SK-N-SH treated with all-trans-retinoic acid at 6 μM for 48 hours (cell line): ENCODE results near the gene AOPEP.

ENCODE experiments used
- ATAC-seq: fragments of 200-7000 bp; cut with Tn5 transposase; 3 replicates; pipeline ENCODE4 v1.9.1; 2020; ENCODE audit warnings: mild to moderate bottlenecking, moderate library complexity
- ARNTL ChIP-seq: fragments of 450-650 bp; formaldehyde crosslinking; IDR thresholded peaks from 2 replicates; pipeline ENCODE4 v1.5.0; 2020; ENCODE audit warnings: low read depth, mild to moderate bottlenecking, moderate library complexity, borderline replicate concordance
- BACH2 ChIP-seq: fragments of 250-450 bp; sonication (Bioruptor Pico); IDR thresholded peaks from 2 replicates; pipeline ENCODE4 v1.9.0; 2021; ENCODE audit warnings: mild to moderate bottlenecking, borderline replicate concordance
- CSDC2 ChIP-seq: fragments of 250-450 bp; sonication (Bioruptor Pico); IDR thresholded peaks from 2 replicates; pipeline ENCODE4 v1.5.0; 2020; ENCODE audit warnings: mild to moderate bottlenecking, moderate library complexity
- ESRRG ChIP-seq: fragments of 250-450 bp; sonication (Bioruptor Pico); IDR thresholded peaks from 2 replicates; pipeline ENCODE4 v1.6.1; 2021; ENCODE audit warnings: mild to moderate bottlenecking
- GLIS3 ChIP-seq: fragments of 250-450 bp; sonication (Bioruptor Pico); IDR thresholded peaks from 2 replicates; pipeline ENCODE4 v1.5.0; 2020; ENCODE audit warnings: mild to moderate bottlenecking, moderate library complexity
- ISL1 ChIP-seq: fragments of 250-450 bp; sonication (Bioruptor Pico); IDR thresholded peaks from 2 replicates; pipeline ENCODE4 v2.1.2; 2022; ENCODE audit warnings: mild to moderate bottlenecking, moderate library complexity
- PPARA ChIP-seq: fragments of 250-450 bp; sonication (Bioruptor Pico); IDR thresholded peaks from 2 replicates; pipeline ENCODE4 v1.5.0; 2020; ENCODE audit warnings: mild to moderate bottlenecking, borderline replicate concordance
- RARB ChIP-seq: fragments of 250-450 bp; sonication (Bioruptor Pico); IDR thresholded peaks from 2 replicates; pipeline ENCODE4 v1.8.0; 2021; ENCODE audit warnings: mild to moderate bottlenecking, moderate library complexity
- SNAI2 ChIP-seq: fragments of 250-450 bp; sonication (Bioruptor Pico); IDR thresholded peaks from 2 replicates; pipeline ENCODE4 v1.5.0; 2020; ENCODE audit warnings: mild to moderate bottlenecking, moderate library complexity
- TCF4 ChIP-seq: fragments of 250-450 bp; sonication (Bioruptor Pico); IDR thresholded peaks from 2 replicates; pipeline ENCODE4 v1.8.0; 2021; ENCODE audit warnings: mild to moderate bottlenecking, moderate library complexity, borderline replicate concordance
- TOX ChIP-seq: fragments of 250-450 bp; sonication (Bioruptor Pico); IDR thresholded peaks from 2 replicates; pipeline ENCODE4 v1.8.0; 2021; ENCODE audit warnings: mild to moderate bottlenecking, moderate library complexity, borderline replicate concordance
- ZC3H10 ChIP-seq: fragments of 250-450 bp; sonication (Bioruptor Pico); IDR thresholded peaks from 2 replicates; pipeline ENCODE4 v1.5.1; 2021; ENCODE audit warnings: mild to moderate bottlenecking, moderate library complexity
- ZFP30 ChIP-seq: fragments of 450-650 bp; formaldehyde crosslinking; IDR thresholded peaks from 2 replicates; pipeline ENCODE4 v1.5.0; 2022; ENCODE audit warnings: mild to moderate bottlenecking, moderate library complexity
- ZNF565 ChIP-seq: fragments of 450-650 bp; formaldehyde crosslinking; conservative IDR thresholded peaks from 2 replicates; pipeline ENCODE4 v1.5.0; 2020; ENCODE audit warnings: low read depth, mild to moderate bottlenecking, moderate library complexity
- ZNF70 ChIP-seq: fragments of 450-650 bp; formaldehyde crosslinking; IDR thresholded peaks from 2 replicates; pipeline ENCODE4 v1.5.0; 2020; ENCODE audit warnings: mild to moderate bottlenecking, moderate library complexity
- ZNF8 ChIP-seq: fragments of 450-650 bp; formaldehyde crosslinking; IDR thresholded peaks from 2 replicates; pipeline ENCODE4 v1.5.0; 2020; ENCODE audit warnings: mild to moderate bottlenecking, moderate library complexity
- TF ChIP-seq, protein P1 (sequence below): fragments of 250-450 bp; sonication (Bioruptor Pico); IDR thresholded peaks from 2 replicates; pipeline ENCODE4 v1.5.1; 2021; ENCODE audit warnings: mild to moderate bottlenecking, moderate library complexity
- TF ChIP-seq, protein P2 (sequence below): fragments of 250-450 bp; sonication (Bioruptor Pico); IDR thresholded peaks from 2 replicates; pipeline ENCODE4 v1.5.1; 2020; ENCODE audit warnings: low read depth, mild to moderate bottlenecking, moderate library complexity
- TF ChIP-seq, protein P3 (sequence below): fragments of 250-450 bp; sonication (Bioruptor Pico); IDR thresholded peaks from 2 replicates; pipeline ENCODE4 v1.5.0; 2020; ENCODE audit warnings: mild to moderate bottlenecking, moderate library complexity
- TF ChIP-seq, protein P4 (sequence below): fragments of 250-450 bp; sonication (Bioruptor Pico); IDR thresholded peaks from 2 replicates; pipeline ENCODE4 v1.8.0; 2021; ENCODE audit warnings: low read depth, mild to moderate bottlenecking, moderate library complexity, borderline replicate concordance
- TF ChIP-seq, protein P5 (sequence below): fragments of 250-450 bp; sonication (Bioruptor Pico); IDR thresholded peaks from 2 replicates; pipeline ENCODE4 v1.8.0; 2020; ENCODE audit warnings: mild to moderate bottlenecking, moderate library complexity, borderline replicate concordance

The AOPEP gene

DNA sequence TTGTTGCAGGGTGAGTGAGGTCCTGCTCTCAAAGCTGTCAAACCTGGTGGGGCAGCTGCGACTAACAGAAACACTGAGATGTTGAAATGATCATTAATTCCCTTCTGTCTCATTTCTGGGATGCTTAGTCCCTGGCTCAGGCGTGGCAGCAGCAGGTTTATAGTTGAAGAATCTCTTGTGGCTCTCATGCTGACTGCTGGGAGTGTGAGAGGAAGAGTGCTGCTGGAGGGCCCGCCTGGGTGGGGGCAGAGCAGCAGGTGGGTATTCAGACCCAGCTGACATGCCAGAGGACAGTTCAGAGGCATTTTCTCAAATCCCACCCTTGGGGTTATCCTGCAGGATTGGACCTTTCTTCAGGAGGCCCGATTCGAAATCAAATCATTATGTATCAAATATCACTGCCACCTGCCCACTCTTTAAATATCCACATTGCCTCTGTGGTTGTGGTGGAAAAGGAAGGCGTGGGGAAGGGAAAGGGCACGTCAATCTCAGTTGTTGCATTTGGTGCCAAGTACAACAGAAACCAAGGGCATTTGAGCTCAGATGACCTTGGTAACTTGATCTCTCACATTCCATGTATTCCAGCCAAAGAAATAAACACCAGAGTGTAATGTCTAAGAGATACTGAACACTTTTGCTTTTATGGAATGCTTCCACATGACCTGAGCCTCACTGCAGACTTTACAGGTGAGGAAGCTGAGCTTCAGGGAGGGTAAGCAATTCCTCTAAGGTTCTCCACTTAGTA is 224.3 kb downstream of the AOPEP start:
- TF ChIP-seq BACH2 (CRISPR knock-in tag) (no peak), SNAI2 (CRISPR knock-in tag) (no peak), PPARA (CRISPR knock-in tag) (no peak), ISL1 (CRISPR knock-in tag) (no peak), ZNF565 (CRISPR knock-in tag) (no peak), RARB (CRISPR knock-in tag) (no peak), GLIS3 (no peak), ESRRG (no peak), ZFP30 (CRISPR knock-in tag) (no peak), ZC3H10 (CRISPR knock-in tag) (no peak), TOX (CRISPR knock-in tag) (no peak)
- TF ChIP-seq, protein P1, sequence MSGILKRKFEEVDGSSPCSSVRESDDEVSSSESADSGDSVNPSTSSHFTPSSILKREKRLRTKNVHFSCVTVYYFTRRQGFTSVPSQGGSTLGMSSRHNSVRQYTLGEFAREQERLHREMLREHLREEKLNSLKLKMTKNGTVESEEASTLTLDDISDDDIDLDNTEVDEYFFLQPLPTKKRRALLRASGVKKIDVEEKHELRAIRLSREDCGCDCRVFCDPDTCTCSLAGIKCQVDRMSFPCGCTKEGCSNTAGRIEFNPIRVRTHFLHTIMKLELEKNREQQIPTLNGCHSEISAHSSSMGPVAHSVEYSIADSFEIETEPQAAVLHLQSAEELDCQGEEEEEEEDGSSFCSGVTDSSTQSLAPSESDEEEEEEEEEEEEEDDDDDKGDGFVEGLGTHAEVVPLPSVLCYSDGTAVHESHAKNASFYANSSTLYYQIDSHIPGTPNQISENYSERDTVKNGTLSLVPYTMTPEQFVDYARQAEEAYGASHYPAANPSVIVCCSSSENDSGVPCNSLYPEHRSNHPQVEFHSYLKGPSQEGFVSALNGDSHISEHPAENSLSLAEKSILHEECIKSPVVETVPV, result no peak
- TF ChIP-seq, protein P2, sequence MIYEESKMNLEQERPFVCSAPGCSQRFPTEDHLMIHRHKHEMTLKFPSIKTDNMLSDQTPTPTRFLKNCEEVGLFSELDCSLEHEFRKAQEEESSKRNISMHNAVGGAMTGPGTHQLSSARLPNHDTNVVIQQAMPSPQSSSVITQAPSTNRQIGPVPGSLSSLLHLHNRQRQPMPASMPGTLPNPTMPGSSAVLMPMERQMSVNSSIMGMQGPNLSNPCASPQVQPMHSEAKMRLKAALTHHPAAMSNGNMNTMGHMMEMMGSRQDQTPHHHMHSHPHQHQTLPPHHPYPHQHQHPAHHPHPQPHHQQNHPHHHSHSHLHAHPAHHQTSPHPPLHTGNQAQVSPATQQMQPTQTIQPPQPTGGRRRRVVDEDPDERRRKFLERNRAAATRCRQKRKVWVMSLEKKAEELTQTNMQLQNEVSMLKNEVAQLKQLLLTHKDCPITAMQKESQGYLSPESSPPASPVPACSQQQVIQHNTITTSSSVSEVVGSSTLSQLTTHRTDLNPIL (CRISPR knock-in tag), result no peak
- TF ChIP-seq, protein P3, sequence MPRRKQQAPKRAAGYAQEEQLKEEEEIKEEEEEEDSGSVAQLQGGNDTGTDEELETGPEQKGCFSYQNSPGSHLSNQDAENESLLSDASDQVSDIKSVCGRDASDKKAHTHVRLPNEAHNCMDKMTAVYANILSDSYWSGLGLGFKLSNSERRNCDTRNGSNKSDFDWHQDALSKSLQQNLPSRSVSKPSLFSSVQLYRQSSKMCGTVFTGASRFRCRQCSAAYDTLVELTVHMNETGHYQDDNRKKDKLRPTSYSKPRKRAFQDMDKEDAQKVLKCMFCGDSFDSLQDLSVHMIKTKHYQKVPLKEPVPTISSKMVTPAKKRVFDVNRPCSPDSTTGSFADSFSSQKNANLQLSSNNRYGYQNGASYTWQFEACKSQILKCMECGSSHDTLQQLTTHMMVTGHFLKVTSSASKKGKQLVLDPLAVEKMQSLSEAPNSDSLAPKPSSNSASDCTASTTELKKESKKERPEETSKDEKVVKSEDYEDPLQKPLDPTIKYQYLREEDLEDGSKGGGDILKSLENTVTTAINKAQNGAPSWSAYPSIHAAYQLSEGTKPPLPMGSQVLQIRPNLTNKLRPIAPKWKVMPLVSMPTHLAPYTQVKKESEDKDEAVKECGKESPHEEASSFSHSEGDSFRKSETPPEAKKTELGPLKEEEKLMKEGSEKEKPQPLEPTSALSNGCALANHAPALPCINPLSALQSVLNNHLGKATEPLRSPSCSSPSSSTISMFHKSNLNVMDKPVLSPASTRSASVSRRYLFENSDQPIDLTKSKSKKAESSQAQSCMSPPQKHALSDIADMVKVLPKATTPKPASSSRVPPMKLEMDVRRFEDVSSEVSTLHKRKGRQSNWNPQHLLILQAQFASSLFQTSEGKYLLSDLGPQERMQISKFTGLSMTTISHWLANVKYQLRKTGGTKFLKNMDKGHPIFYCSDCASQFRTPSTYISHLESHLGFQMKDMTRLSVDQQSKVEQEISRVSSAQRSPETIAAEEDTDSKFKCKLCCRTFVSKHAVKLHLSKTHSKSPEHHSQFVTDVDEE, result no peak
- TF ChIP-seq, protein P4, sequence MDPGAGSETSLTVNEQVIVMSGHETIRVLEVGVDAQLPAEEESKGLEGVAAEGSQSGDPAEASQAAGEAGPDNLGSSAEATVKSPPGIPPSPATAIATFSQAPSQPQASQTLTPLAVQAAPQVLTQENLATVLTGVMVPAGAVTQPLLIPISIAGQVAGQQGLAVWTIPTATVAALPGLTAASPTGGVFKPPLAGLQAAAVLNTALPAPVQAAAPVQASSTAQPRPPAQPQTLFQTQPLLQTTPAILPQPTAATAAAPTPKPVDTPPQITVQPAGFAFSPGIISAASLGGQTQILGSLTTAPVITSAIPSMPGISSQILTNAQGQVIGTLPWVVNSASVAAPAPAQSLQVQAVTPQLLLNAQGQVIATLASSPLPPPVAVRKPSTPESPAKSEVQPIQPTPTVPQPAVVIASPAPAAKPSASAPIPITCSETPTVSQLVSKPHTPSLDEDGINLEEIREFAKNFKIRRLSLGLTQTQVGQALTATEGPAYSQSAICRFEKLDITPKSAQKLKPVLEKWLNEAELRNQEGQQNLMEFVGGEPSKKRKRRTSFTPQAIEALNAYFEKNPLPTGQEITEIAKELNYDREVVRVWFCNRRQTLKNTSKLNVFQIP (CRISPR knock-in tag), result no peak
- ATAC-seq, result peak; percentile 78

DNA sequence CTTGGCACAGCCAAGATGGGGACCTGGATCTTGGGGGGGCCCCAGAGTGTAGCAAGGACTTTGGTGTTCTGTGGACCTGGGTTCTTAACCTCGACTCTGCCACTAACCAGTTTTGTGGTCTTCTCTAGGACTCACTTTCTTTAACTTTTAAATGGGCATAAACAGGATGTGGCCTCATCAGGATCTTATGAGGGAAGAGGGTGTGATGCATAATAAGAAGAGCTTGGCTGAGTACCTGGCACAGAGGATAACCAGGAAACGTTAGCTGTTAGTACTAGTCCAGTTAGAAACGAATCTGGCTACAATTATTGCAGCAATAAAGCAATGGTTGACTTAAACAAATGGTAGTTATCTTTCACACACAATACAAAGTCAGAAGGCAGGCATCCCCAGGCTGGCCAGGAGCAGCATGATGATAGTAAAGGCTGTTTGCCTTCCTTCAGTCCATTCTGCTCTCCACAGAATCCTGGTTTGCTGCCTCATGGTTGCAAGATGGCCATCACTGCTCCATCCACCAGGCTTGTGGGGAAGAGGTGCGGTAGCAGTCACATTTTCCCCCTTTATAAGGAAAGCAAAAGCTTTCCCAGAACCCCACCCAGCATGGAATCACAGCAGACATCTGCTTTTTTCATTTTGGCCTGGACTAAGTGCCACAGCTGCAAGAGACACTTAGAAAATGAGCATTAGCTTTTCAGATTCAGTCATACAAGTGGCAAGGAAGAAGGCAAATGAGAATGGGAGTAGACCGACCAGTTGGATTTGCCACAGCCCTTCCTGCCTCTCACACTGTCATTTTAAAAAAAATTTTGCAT is 225.0 kb downstream of the AOPEP start:
- peak; percentile 7 for ATAC-seq
- no peak for TF ChIP-seq ZNF8 (CRISPR knock-in tag)
- TF ChIP-seq CSDC2 (CRISPR knock-in tag), result no peak
- no peak for TF ChIP-seq ESRRG
- TF ChIP-seq, protein P2 (CRISPR knock-in tag), result no peak
- TF ChIP-seq, protein P4 (CRISPR knock-in tag), result no peak
- no peak for TF ChIP-seq TCF4
- TF ChIP-seq ZNF565 (CRISPR knock-in tag), result no peak
- no peak for TF ChIP-seq BACH2 (CRISPR knock-in tag)
- no peak for TF ChIP-seq ZFP30 (CRISPR knock-in tag)
- TF ChIP-seq RARB (CRISPR knock-in tag), result no peak
- TF ChIP-seq, protein P3, result no peak
- no peak for TF ChIP-seq PPARA (CRISPR knock-in tag)
- TF ChIP-seq ZNF70 (CRISPR knock-in tag), result no peak
- TF ChIP-seq, protein P5, sequence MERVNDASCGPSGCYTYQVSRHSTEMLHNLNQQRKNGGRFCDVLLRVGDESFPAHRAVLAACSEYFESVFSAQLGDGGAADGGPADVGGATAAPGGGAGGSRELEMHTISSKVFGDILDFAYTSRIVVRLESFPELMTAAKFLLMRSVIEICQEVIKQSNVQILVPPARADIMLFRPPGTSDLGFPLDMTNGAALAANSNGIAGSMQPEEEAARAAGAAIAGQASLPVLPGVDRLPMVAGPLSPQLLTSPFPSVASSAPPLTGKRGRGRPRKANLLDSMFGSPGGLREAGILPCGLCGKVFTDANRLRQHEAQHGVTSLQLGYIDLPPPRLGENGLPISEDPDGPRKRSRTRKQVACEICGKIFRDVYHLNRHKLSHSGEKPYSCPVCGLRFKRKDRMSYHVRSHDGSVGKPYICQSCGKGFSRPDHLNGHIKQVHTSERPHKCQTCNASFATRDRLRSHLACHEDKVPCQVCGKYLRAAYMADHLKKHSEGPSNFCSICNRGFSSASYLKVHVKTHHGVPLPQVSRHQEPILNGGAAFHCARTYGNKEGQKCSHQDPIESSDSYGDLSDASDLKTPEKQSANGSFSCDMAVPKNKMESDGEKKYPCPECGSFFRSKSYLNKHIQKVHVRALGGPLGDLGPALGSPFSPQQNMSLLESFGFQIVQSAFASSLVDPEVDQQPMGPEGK (CRISPR knock-in tag), result no peak
- no peak for TF ChIP-seq TOX (CRISPR knock-in tag)
- TF ChIP-seq ISL1 (CRISPR knock-in tag), result no peak
- TF ChIP-seq SNAI2 (CRISPR knock-in tag), result no peak
- TF ChIP-seq ARNTL (CRISPR knock-in tag), result no peak
